Psoas muscle (tissue), 8 donors: ENCODE data around the gene SIGLEC1. TPM values are rescaled to one million over a fixed set of nuclear protein-coding genes. Genes with fewer than 3 reads are reported as not detected.

Experiments used
- ATAC-seq, 4 donors: fragments of 200-7000 bp; cut with Tn5 transposase; one replicate each; pipeline ENCODE4 v1.9.1; 2020; ENCODE audit warnings: moderate library complexity in 3 of 4, mild to moderate bottlenecking in 2 of 4
- DNase-seq, 2 donors: peaks; one replicate each; pipeline ENCODE4 v3.0.0-alpha.2; 2020
- H3K27ac ChIP-seq: fragments of 200-600 bp; one replicate; pipeline ENCODE4 v1.8.0; 2022
- H3K27me3 ChIP-seq, 3 donors: fragments of 200-600 bp in 1 of 3; one replicate each; pipeline versions ENCODE4 v1.6.1 to v1.8.0; 2013 to 2022; ENCODE audit warnings: low read length in 2 of 3, mild to moderate bottlenecking in 2 of 3, moderate library complexity in 1 of 3; ENCODE audit not compliant: insufficient read depth in 3 of 3
- H3K36me3 ChIP-seq, 2 donors: fragments of 200-600 bp in 1 of 2; one replicate each; pipeline versions ENCODE4 v1.6.1 to v1.8.0; 2013 to 2022; ENCODE audit warnings: low read depth in 1 of 2, mild to moderate bottlenecking in 1 of 2, moderate library complexity in 1 of 2; ENCODE audit not compliant: insufficient read depth in 1 of 2
- H3K4me1 ChIP-seq: fragments of 200-600 bp; one replicate; pipeline ENCODE4 v1.8.0; 2022
- H3K4me3 ChIP-seq: fragments of 200-600 bp; one replicate; pipeline ENCODE4 v1.8.0; 2022; ENCODE audit warnings: mild to moderate bottlenecking
- H3K9me3 ChIP-seq: fragments of 200-600 bp; one replicate; pipeline ENCODE4 v1.8.0; 2022
- CTCF ChIP-seq: fragments of 200-600 bp; IDR thresholded peaks from one replicate; pipeline ENCODE4 v1.8.0; 2022; ENCODE audit warnings: antibody characterized with exemption
- WGBS, 3 donors: extraction: QIAGEN DNeasy Blood & Tissue Kit; methylation state at CpG; one replicate each; pipeline versions ENCODE4 v1.1.6 to v1.1.7; 2013; 5-methylcytosine and 5-hydroxymethylcytosine counted together
- intact Hi-C, 2 donors: fragments of 100-400 bp; cut with DNase I; formaldehyde crosslinking; loops; one replicate each; pipeline versions ENCODE4 v1.11.0 to v1.14.2; 2022
- polyA plus RNA-seq, 3 donors: library from polyadenylated mRNA; stranded (reverse); fragments of 200-250 nt; gene quantifications; one replicate each; pipeline ENCODE4 v1.2.3, GENCODE V29; 2013
- total RNA-seq, 4 donors: library from RNA; stranded (reverse); fragmentation: NEBNext Ultra II Directional in 2 of 4; extraction: Animal tissue kit (Norgen Biotek cat#: 25700) in 2 of 4; gene quantifications; one replicate each; pipeline versions ENCODE4 v1.2.1 to v1.2.4, GENCODE V29; 2021 to 2023
- donor health status: healthy with polysubstance abuse.
- donor health status: DM: no; HTN: no; CAD: no; lungs with moderate emphysema.
- donor health status: Bipolar disorder and iron deficiency.
- donor health status: healthy.
- donor health status: DM: yes; HTN: yes; CAD: no.
- donor health status: DM: no; HTN: no; CAD: no.
- donor health status: DM: no; HTN: no; CAD: no.
- donor health status: DM: yes; HTN: yes; CAD: no.

Gene SIGLEC1
- total and polyA plus RNA-seq, 7 donors, result 0.98 to 6.2 (median 2.6) TPM

- Histone ChIP-seq H3K9me3 (no peaks in the 10 kb centered on the region), H3K36me3 (no peaks in the 10 kb centered on the region), H3K27me3 (no peaks in the 10 kb centered on the region), H3K4me1 (peaks cover 12% of the 10 kb centered on the region), H3K4me3 (no peak overlapping the region), H3K27ac (no peak overlapping the region)
- DNase-seq (no peak), ATAC-seq (no peak)
- intact Hi-C loops, result no loop called here
- TF ChIP-seq CTCF, result no peak
- WGBS, 3 donors, result 90 to 91% (median 90%) methylated on average over 11 of the region's 11 CpGs
These were observed 22.4 kb downstream of the SIGLEC1 start for GRCh38 chr20:3689978-3690377.

- Histone ChIP-seq H3K4me3 (no peak overlapping the region), H3K27ac (peak overlapping the region; percentile 42), H3K27me3 (peaks cover 0 to under 1% (median 0%) of the 10 kb centered on the region in 3 donors), H3K36me3 (no peaks in the 10 kb centered on the region), H3K4me1 (peaks cover 12% of the 10 kb centered on the region), H3K9me3 (no peaks in the 10 kb centered on the region)
- no peak for TF ChIP-seq CTCF
- no peak for DNase-seq
- ATAC-seq, result peak; percentile 47 to 81 (median 72)
- intact Hi-C loops, result no loop called here
- 52 to 67% (median 58%) methylated on average over 2 of the region's 2 CpGs for WGBS, 3 donors
These were observed 24.7 kb downstream of the SIGLEC1 start for GRCh38 chr20:3687655-3688054.

- H3K4me3 ChIP-seq, result no peak overlapping the region
- intact Hi-C loops, result no loop called here
- WGBS, 3 donors, result 13 to 18% (median 14%) methylated on average over 9 of the region's 9 CpGs
These were observed 25.5 kb downstream of the SIGLEC1 start for GRCh38 chr20:3686867-3687321.

GRCh38 chr20:3686421-3686820 lies 26.0 kb downstream of the SIGLEC1 start:
- Histone ChIP-seq H3K4me1 (peaks cover 12% of the 10 kb centered on the region), H3K9me3 (no peaks in the 10 kb centered on the region), H3K4me3 (no peak overlapping the region), H3K27me3 (peaks cover 0 to 13% (median 0%) of the 10 kb centered on the region in 3 donors), H3K36me3 (no peaks in the 10 kb centered on the region), H3K27ac (peak overlapping the region; percentile 38)
- intact Hi-C loops, result no loop called here
- ATAC-seq (peak in 2 of 4 donors; percentile 4 to 36), DNase-seq (no peak)
- WGBS, 3 donors, result 22 to 38% (median 37%) methylated on average over 7 of the region's 7 CpGs
- TF ChIP-seq CTCF, result no peak

More at GRCh38 chr20:3686867-3687321, 25.5 kb downstream of the SIGLEC1 start:
- Histone ChIP-seq H3K4me1 (peaks cover 12% of the 10 kb centered on the region), H3K36me3 (no peaks in the 10 kb centered on the region), H3K27ac (peak overlapping the region; percentile 42), H3K9me3 (no peaks in the 10 kb centered on the region), H3K27me3 (peaks cover 0 to 8% (median 0%) of the 10 kb centered on the region in 3 donors)
- DNase-seq (peak; percentile 88 to 91), ATAC-seq (peak; percentile 85 to 94 (median 90))
- no peak for TF ChIP-seq CTCF

GRCh38 chr20:3685341-3685740 lies 27.1 kb downstream of the SIGLEC1 start:
- intact Hi-C loops, result no loop called here
- no peak for ATAC-seq
- Histone ChIP-seq H3K4me1 (peaks cover 12% of the 10 kb centered on the region), H3K27ac (no peak overlapping the region), H3K36me3 (no peaks in the 10 kb centered on the region), H3K27me3 (peaks cover 0 to 24% (median 0%) of the 10 kb centered on the region in 3 donors), H3K9me3 (no peaks in the 10 kb centered on the region), H3K4me3 (no peak overlapping the region)
- no peak for DNase-seq
- no peak for TF ChIP-seq CTCF
- WGBS, 3 donors, result 67 to 73% (median 73%) methylated on average over 7 of the region's 7 CpGs
